GM10248 (cell line): Measurements from ENCODE around the gene ADAMTSL5.

Source experiments
- CTCF ChIA-PET: fragments of 300-600 bp; sonication (Branson Sonifier 250); formaldehyde crosslinking; extraction: SDS; loops from one replicate; lab custom pipeline; 2021; ENCODE audit warnings: antibody characterized with exemption; lab: Yijun Ruan, JAX
- POLR2A ChIA-PET: fragments of 350-650 bp; sonication (Branson Sonifier 250); formaldehyde crosslinking; extraction: SDS; loops from one replicate; lab custom pipeline; 2020; ENCODE audit warnings: antibody characterized with exemption; lab: Yijun Ruan, JAX
- DNase-seq: peaks from one replicate; pipeline ENCODE4 v3.0.0; 2012; ENCODE audit errors: extremely low spot score
- TF ChIP-seq, protein P1 (sequence below): IDR thresholded peaks from 2 replicates; pipeline ENCODE4 v1.5.1; 2012; ENCODE audit warnings: mild to moderate bottlenecking, low read depth; ENCODE audit errors: extremely low read depth, missing control alignments, control extremely low read depth

Gene ADAMTSL5

GRCh38 chr19:1488282-1488601 lies 24.6 kb downstream of the ADAMTSL5 start:
- ChIA-PET CTCF (no interaction called here), POLR2A (no interaction called here)
- TF ChIP-seq, protein P1, sequence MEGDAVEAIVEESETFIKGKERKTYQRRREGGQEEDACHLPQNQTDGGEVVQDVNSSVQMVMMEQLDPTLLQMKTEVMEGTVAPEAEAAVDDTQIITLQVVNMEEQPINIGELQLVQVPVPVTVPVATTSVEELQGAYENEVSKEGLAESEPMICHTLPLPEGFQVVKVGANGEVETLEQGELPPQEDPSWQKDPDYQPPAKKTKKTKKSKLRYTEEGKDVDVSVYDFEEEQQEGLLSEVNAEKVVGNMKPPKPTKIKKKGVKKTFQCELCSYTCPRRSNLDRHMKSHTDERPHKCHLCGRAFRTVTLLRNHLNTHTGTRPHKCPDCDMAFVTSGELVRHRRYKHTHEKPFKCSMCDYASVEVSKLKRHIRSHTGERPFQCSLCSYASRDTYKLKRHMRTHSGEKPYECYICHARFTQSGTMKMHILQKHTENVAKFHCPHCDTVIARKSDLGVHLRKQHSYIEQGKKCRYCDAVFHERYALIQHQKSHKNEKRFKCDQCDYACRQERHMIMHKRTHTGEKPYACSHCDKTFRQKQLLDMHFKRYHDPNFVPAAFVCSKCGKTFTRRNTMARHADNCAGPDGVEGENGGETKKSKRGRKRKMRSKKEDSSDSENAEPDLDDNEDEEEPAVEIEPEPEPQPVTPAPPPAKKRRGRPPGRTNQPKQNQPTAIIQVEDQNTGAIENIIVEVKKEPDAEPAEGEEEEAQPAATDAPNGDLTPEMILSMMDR: no peak
- no peak for DNase-seq

GRCh38 chr19:1487576-1488281 lies 25.1 kb downstream of the ADAMTSL5 start:
- TF ChIP-seq, protein P1: no peak
- CTCF ChIA-PET: no interaction called here
- POLR2A ChIA-PET: no interaction called here

DNA sequence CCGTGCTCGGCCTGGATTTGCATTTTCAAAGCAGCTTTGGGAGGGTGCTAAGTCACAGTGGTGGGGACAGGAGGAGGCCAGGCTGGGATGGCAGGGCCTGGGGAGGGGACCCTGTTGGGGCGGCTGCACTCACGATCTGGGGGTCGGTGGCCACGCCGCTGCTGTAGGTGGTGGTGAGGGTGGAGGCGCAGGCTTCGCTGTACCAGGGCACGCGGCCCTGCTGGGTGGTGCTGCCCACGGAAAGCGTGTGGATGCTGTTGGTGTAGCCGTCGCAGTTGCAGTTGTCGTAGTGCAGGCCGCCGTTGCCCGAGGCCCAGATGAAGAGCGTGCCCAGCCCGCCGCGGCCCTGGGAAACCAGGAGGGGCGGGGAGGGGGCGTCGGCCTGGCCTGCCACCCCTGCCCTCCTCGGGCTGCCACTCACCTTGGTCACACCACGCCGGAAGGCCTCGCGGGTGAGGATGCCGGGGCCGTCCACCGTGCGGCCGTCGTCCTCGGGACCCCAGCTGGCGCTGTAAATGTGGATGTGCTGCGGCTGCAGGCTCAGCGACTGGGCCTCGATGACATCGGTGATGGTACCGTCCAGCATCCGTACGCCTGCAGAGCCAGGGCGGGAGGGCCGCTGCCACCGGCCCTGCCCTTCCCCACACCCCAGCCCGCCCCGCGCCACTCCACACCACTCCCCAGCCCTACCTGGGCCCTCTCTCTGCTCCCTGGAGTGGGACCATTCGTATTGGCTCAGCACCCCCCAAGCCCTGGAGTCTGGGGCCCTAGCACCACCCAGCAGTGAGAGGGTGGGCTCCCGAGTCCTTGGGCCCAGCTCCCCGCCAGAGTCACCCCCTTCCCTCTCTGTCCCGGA lies 25.9 kb downstream of the ADAMTSL5 start:
- POLR2A ChIA-PET: no interaction called here
- no peak for DNase-seq
- CTCF ChIA-PET: no interaction called here
- TF ChIP-seq, protein P1: no peak

More at GRCh38 chr19:1487576-1488281, 25.1 kb downstream of the ADAMTSL5 start:
- DNase-seq: no peak

DNA sequence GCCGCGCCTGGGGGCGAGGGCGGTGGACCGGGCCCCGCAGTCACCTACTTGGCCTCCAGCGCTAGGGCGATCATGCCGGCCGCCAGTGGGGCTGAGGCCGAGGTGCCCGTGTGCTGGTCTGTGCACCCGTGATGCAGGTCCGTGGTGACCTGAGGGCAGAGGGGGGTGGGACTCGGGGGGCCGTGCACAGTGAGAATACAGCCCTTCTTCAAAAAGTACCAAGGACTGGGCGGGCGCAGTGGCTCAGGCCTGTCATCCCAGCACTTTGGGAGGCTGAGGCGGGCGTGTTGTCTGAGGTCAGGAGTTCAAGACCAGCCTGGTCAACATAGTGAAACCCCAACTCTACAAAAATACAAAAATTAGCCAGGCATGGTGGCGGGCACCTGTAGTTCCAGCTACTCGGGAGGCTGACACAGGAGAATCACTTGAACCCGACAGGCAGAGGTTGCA lies 28.8 kb downstream of the ADAMTSL5 start:
- CTCF ChIA-PET: no interaction called here
- POLR2A ChIA-PET: no interaction called here
- no peak for DNase-seq
- TF ChIP-seq, protein P1: no peak

GRCh38 chr19:1483131-1483978 lies 29.5 kb downstream of the ADAMTSL5 start:
- CTCF ChIA-PET: no interaction called here
- POLR2A ChIA-PET: no interaction called here
- DNase-seq: no peak
- TF ChIP-seq, protein P1: no peak

- TF ChIP-seq, protein P1: no peak
- CTCF ChIA-PET: no interaction called here
- no peak for DNase-seq
- POLR2A ChIA-PET: no interaction called here
Observed at GRCh38 chr19:1482361-1483130, 30.3 kb downstream of the ADAMTSL5 start.
